ENCODE results near the gene POTEM.
"Not testable (repeated sequence)": the region's sequence is repeated elsewhere in the genome, so short reads cannot be mapped to it uniquely, and the experiment has no call there.

The POTEM gene

DNA sequence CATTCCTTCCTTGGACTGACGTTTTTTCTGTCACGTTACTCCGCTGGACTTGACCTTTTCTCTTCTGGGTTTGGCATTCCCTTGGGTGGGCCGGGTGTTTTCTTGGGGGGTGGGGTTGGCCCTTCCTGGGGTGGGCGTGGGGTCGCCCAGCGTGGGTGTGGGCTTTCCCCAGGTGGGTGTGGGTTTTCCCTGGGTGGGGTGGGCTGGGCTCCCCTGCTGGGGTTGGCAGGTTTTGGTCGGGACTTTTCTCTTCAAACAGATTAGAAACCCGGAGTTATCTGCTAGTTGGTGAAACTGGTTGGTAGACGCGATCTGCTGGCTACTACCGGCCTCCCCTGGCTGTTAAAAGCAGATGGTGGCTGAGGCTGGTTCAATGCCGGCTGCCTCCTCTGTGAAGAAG is at the start of gene POTEM:
Gene POTEM (plus strand): TSS at position 301 of the 400 bp plus-strand sequence. CDS start 52 bp downstream, at position 353.
- not testable (repeated sequence) for H3K9ac ChIP-seq (ENCODE audit: low read length); H3K79me2 ChIP-seq (ENCODE audit: insufficient read depth, low read length); H3K27ac ChIP-seq (ENCODE audit: low read depth, low read length); H4K20me1 ChIP-seq (ENCODE audit: low read depth, low read length); H3K9me3 ChIP-seq (ENCODE audit: insufficient read depth, low read length); H3F3A ChIP-seq (ENCODE audit: insufficient read depth); H3K9me2 ChIP-seq (replicated peaks; ENCODE audit: insufficient read depth, low read length); H2AFZ ChIP-seq (ENCODE audit: low read depth, low read length, severe bottlenecking); H3K36me3 ChIP-seq (ENCODE audit: low read length); H3K4me3 ChIP-seq (ENCODE audit: insufficient read depth, low read length, poor library complexity, severe bottlenecking); H3K4me2 ChIP-seq (ENCODE audit: low read depth, low read length, poor library complexity, severe bottlenecking); H3K27me3 ChIP-seq (ENCODE audit: low read length)

DNA sequence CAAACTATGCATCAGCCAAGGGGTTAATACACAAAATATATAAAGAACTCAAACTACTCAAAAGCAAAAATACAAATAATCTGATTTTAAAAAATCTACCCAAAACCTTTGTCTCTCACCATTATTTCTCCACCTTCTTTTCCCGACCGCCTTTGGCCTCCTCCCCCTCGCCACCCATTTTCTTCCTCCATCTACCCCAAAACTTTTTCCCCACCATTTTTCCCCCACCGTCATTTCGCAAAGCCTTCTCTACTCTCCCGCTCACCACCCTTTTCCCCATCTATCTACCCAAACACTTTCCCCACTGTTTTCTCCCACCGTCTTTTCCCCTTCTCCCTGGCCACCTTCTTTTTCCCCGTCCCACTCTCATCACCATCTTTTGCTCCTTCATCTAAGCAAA is 48.9 kb upstream of the POTEM start:
- not testable (repeated sequence) for H3K9ac ChIP-seq (ENCODE audit: low read length); H3K4me3 ChIP-seq (ENCODE audit: insufficient read depth, low read length, poor library complexity, severe bottlenecking); H3K27me3 ChIP-seq (ENCODE audit: low read length); H3K4me2 ChIP-seq (ENCODE audit: low read depth, low read length, poor library complexity, severe bottlenecking); H3K36me3 ChIP-seq (ENCODE audit: low read length); H4K20me1 ChIP-seq (ENCODE audit: low read depth, low read length); H2AFZ ChIP-seq (ENCODE audit: low read depth, low read length, severe bottlenecking); H3K9me2 ChIP-seq (replicated peaks; ENCODE audit: insufficient read depth, low read length); H3K79me2 ChIP-seq (ENCODE audit: insufficient read depth, low read length); H3F3A ChIP-seq (ENCODE audit: insufficient read depth); H3K9me3 ChIP-seq (ENCODE audit: insufficient read depth, low read length); H3K27ac ChIP-seq (ENCODE audit: low read depth, low read length)

DNA sequence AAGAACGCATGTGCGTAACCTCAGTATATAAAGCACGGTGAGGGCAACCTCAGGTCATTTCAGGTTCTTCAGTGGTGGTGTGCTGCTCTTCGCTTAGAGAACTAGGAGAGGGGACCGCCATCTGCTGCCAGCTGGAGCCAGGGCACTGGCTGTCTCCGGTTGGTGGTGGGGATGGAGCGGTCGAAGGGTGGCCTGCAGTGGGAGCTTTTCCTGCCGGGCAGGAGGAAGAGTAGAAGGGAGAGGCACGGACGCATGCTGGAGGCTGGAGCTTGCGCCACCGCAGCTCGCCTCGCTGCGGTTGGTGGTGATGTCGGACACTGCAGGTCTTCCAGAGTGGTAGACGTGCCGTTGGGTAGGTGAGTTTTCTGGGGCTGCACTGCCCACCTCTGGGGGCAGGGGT is 47.2 kb upstream of the POTEM start:
- H4K20me1 ChIP-seq (ENCODE audit: low read depth, low read length); H3F3A ChIP-seq (ENCODE audit: insufficient read depth): not testable (repeated sequence)

DNA sequence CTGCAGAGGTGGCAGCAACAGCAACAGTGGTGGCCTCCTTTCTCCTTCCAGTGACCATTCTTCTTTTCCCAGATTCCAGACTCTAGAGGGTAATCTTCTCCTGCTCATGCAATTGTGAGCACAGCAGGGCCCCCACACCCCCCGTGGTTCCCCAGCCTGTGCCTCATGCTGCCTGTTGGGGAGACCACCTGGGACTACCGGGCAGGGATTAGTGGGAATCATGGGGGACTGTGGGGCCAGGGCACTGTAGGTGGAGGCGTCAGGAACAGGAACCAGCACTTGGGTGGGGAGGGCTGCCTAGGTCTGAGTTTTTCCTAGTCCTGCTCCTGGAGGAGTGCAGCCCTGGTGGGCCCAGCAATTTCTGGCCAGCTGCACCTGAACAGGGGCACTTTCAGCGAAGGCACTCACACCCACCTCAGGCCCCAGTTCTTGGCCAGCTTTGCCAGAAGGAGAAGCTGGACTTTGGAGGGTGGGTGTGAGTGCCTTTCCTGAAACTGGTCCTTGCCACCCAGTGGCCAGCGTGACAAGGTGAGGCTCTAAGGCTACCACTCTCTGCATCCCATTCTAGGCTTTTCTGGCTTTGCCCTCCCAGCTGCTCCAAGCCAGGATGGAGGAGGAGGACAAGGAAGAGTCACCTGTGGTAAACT is 46.1 kb upstream of the POTEM start:
- not testable (repeated sequence) for H3F3A ChIP-seq (ENCODE audit: insufficient read depth); H3K9me3 ChIP-seq (ENCODE audit: insufficient read depth, low read length); H3K9me2 ChIP-seq (replicated peaks; ENCODE audit: insufficient read depth, low read length); H3K27me3 ChIP-seq (ENCODE audit: low read length); H4K20me1 ChIP-seq (ENCODE audit: low read depth, low read length); H3K79me2 ChIP-seq (ENCODE audit: insufficient read depth, low read length); H2AFZ ChIP-seq (ENCODE audit: low read depth, low read length, severe bottlenecking); H3K36me3 ChIP-seq (ENCODE audit: low read length); H3K4me3 ChIP-seq (ENCODE audit: insufficient read depth, low read length, poor library complexity, severe bottlenecking); H3K9ac ChIP-seq (ENCODE audit: low read length); H3K4me2 ChIP-seq (ENCODE audit: low read depth, low read length, poor library complexity, severe bottlenecking); H3K27ac ChIP-seq (ENCODE audit: low read depth, low read length)

More for the DNA sequence above, 47.2 kb upstream of the POTEM start:
- H3K9me3 ChIP-seq (ENCODE audit: insufficient read depth, low read length); H3K27ac ChIP-seq (ENCODE audit: low read depth, low read length); H3K36me3 ChIP-seq (ENCODE audit: low read length); H3K9me2 ChIP-seq (replicated peaks; ENCODE audit: insufficient read depth, low read length); H3K79me2 ChIP-seq (ENCODE audit: insufficient read depth, low read length); H3K4me3 ChIP-seq (ENCODE audit: insufficient read depth, low read length, poor library complexity, severe bottlenecking); H3K27me3 ChIP-seq (ENCODE audit: low read length); H3K9ac ChIP-seq (ENCODE audit: low read length); H3K4me2 ChIP-seq (ENCODE audit: low read depth, low read length, poor library complexity, severe bottlenecking); H2AFZ ChIP-seq (ENCODE audit: low read depth, low read length, severe bottlenecking): not testable (repeated sequence)

DNA sequence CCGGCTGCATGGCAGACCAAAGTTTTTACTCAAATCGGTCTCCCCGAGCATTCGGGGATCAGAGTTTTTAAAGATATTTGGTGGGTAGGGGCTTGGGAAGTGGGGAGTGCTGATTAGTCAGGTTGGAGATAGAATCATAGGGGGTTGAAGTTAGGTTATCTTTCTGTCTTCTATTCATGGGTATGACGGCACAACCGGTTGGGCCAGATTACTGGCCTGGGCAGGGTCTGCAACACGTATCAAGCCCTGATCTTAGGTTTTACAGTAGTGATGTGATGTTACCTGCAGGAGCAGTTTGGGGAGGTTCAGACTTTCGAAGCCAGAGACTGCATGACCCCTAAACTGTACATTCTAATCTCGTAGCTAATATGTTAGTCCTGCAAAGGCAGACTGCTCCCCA is 30.4 kb upstream of the POTEM start:
- not testable (repeated sequence) for H4K20me1 ChIP-seq (ENCODE audit: low read depth, low read length); H3K4me2 ChIP-seq (ENCODE audit: low read depth, low read length, poor library complexity, severe bottlenecking); H3K9me3 ChIP-seq (ENCODE audit: insufficient read depth, low read length); H3F3A ChIP-seq (ENCODE audit: insufficient read depth); H3K79me2 ChIP-seq (ENCODE audit: insufficient read depth, low read length); H3K4me3 ChIP-seq (ENCODE audit: insufficient read depth, low read length, poor library complexity, severe bottlenecking); H3K9ac ChIP-seq (ENCODE audit: low read length); H3K36me3 ChIP-seq (ENCODE audit: low read length); H3K27ac ChIP-seq (ENCODE audit: low read depth, low read length); H2AFZ ChIP-seq (ENCODE audit: low read depth, low read length, severe bottlenecking); H3K9me2 ChIP-seq (replicated peaks; ENCODE audit: insufficient read depth, low read length); H3K27me3 ChIP-seq (ENCODE audit: low read length)

DNA sequence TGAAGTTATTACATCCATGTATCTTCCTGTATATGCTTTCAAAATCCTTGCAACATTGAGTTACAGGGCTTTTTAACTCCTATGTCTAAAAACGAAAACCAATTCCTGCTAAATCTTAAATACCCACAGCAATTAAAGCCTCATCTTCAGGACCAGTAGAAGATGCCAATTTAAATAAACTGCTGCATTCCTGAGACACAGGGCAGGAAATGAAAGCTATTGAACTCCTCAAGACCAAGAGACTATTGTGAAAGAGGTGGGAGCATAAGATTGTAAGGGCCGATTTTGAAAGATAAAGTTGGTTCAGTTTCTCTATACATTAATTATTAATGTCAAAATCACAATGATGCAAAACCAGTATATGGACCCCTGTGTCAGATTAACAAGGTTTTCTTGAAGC is 28.5 kb upstream of the POTEM start:
- H3K36me3 ChIP-seq (ENCODE audit: low read length); H3K4me3 ChIP-seq (ENCODE audit: insufficient read depth, low read length, poor library complexity, severe bottlenecking); H4K20me1 ChIP-seq (ENCODE audit: low read depth, low read length); H3K27me3 ChIP-seq (ENCODE audit: low read length); H3K27ac ChIP-seq (ENCODE audit: low read depth, low read length); H3K9ac ChIP-seq (ENCODE audit: low read length); H2AFZ ChIP-seq (ENCODE audit: low read depth, low read length, severe bottlenecking); H3K4me2 ChIP-seq (ENCODE audit: low read depth, low read length, poor library complexity, severe bottlenecking); H3K79me2 ChIP-seq (ENCODE audit: insufficient read depth, low read length); H3K9me3 ChIP-seq (ENCODE audit: insufficient read depth, low read length); H3K9me2 ChIP-seq (replicated peaks; ENCODE audit: insufficient read depth, low read length); H3F3A ChIP-seq (ENCODE audit: insufficient read depth): not testable (repeated sequence)

DNA sequence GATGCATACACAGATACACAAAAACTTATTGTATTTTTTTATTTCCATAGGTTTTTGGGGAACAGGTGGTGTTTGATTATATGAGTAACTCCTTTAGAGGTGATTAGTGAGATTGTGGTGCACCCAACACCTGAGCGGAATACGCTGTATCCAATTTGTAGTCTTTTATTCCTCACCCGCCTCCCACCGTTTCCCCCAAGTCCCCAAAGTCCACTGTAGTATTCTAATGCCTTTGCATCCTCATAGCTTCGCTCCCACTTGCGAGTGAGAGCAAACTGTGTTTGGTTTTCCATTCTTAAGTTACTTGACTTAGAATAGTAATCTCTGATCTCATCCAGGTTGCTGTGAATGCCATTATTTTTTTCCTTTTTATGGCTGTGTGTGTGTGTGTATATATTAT is 17.3 kb upstream of the POTEM start:
- H4K20me1 ChIP-seq (ENCODE audit: low read depth, low read length); H3K27me3 ChIP-seq (ENCODE audit: low read length); H3K9ac ChIP-seq (ENCODE audit: low read length); H3K36me3 ChIP-seq (ENCODE audit: low read length); H3K4me2 ChIP-seq (ENCODE audit: low read depth, low read length, poor library complexity, severe bottlenecking); H3K4me3 ChIP-seq (ENCODE audit: insufficient read depth, low read length, poor library complexity, severe bottlenecking); H3F3A ChIP-seq (ENCODE audit: insufficient read depth); H3K79me2 ChIP-seq (ENCODE audit: insufficient read depth, low read length); H3K9me3 ChIP-seq (ENCODE audit: insufficient read depth, low read length); H3K27ac ChIP-seq (ENCODE audit: low read depth, low read length); H2AFZ ChIP-seq (ENCODE audit: low read depth, low read length, severe bottlenecking); H3K9me2 ChIP-seq (replicated peaks; ENCODE audit: insufficient read depth, low read length): not testable (repeated sequence)

DNA sequence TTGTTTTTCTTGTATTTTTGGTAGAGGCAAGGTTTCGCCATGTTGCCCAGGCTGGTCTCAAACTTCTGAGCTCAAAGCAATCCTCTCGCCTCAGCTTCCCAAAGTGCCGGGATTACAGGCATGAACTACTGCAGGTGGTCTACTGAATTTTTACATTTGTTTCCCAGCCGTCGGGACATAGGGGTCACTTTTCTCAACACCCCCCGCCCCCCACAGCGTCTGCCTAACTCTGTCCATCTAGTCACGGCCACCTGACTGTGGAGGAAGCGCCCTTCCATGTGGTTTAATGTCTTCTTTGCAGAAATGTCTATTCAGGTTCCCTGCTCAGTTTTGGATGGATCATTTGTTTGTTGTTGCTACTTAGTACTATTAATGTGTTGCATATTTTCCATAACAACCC is 14.1 kb upstream of the POTEM start:
- not testable (repeated sequence) for H3F3A ChIP-seq (ENCODE audit: insufficient read depth); H3K4me2 ChIP-seq (ENCODE audit: low read depth, low read length, poor library complexity, severe bottlenecking); H3K9me2 ChIP-seq (replicated peaks; ENCODE audit: insufficient read depth, low read length); H3K9ac ChIP-seq (ENCODE audit: low read length); H3K27me3 ChIP-seq (ENCODE audit: low read length); H4K20me1 ChIP-seq (ENCODE audit: low read depth, low read length); H3K27ac ChIP-seq (ENCODE audit: low read depth, low read length); H3K79me2 ChIP-seq (ENCODE audit: insufficient read depth, low read length); H2AFZ ChIP-seq (ENCODE audit: low read depth, low read length, severe bottlenecking); H3K36me3 ChIP-seq (ENCODE audit: low read length); H3K4me3 ChIP-seq (ENCODE audit: insufficient read depth, low read length, poor library complexity, severe bottlenecking); H3K9me3 ChIP-seq (ENCODE audit: insufficient read depth, low read length)
